OCI-LY1 (cell line): ENCODE data around the gene PLG.

Experiments
- CTCF ChIP-seq: fragments of 200-600 bp; sonication (generic), shearing (Covaris generic); IDR thresholded peaks from 2 replicates; pipeline ENCODE4 v1.5.1; 2017; ENCODE audit warnings: mild to moderate bottlenecking, antibody characterized with exemption, low read length, moderate library complexity, mixed read lengths
- EZH2 ChIP-seq: fragments of 200-600 bp; sonication (generic), shearing (Covaris generic); IDR thresholded peaks from 2 replicates; pipeline ENCODE4 v1.8.0; 2017; ENCODE audit warnings: borderline replicate concordance, mixed run types, mild to moderate bottlenecking, antibody characterized with exemption, low read length, moderate library complexity, mixed read lengths

- TF ChIP-seq CTCF (no peak), EZH2 (no peak)
These were observed 54.8 kb downstream of the PLG start for GRCh38 chr6:160756871-160757270.
